ENCODE data around the gene MAN1A2.
A peak's percentile ranks its signal among the peaks of the same experiment; 100 is the strongest.

MAN1A2 gene

GRCh38 chr1:117570988-117571409 is 203.8 kb downstream of the MAN1A2 start:
- no peaks in the 10 kb centered on the region for H3K36me3 ChIP-seq (ENCODE audit: insufficient read depth, low read length)
- H3K4me2 ChIP-seq (ENCODE audit: insufficient read depth, low read length), result no peak overlapping the region
- no peaks in the 10 kb centered on the region for H4K20me1 ChIP-seq (ENCODE audit: insufficient read depth, low read length)
- H2AFZ ChIP-seq (ENCODE audit: low read depth, low read length), result no peak overlapping the region
- no peak for TF ChIP-seq CTCF (IDR thresholded peaks at IDR 0.05; ENCODE audit: borderline replicate concordance, extremely low read depth, low read length, poor library complexity, severe bottlenecking)
- no peak for TF ChIP-seq EZH2 (IDR thresholded peaks at IDR 0.05; ENCODE audit: borderline replicate concordance, low read depth, low read length, severe bottlenecking)
- no peaks in the 10 kb centered on the region for H3K27me3 ChIP-seq (ENCODE audit: insufficient read depth, low read length, poor library complexity)
- DNase-seq, result no peak
- no peaks in the 10 kb centered on the region for H3K9me3 ChIP-seq (ENCODE audit: insufficient read depth, low read length, severe bottlenecking)
- H3K9ac ChIP-seq (ENCODE audit: low read depth, low read length), result no peak overlapping the region
- H3K27ac ChIP-seq (ENCODE audit: low read length), result no peak overlapping the region
- no peaks in the 10 kb centered on the region for H3K79me2 ChIP-seq (ENCODE audit: insufficient read depth, low read length)
- H3K4me3 ChIP-seq (ENCODE audit: low read depth in 1 of 2, low read length in 2 of 2), result no peak overlapping the region
- ATAC-seq (ENCODE audit: insufficient read depth, low read depth), result no peak
- no peaks in the 10 kb centered on the region for H3K4me1 ChIP-seq (ENCODE audit: insufficient read depth, low read length)

GRCh38 chr1:117571496-117571895 is 204.2 kb downstream of the MAN1A2 start:
- Histone ChIP-seq H3K9ac (ENCODE audit: low read depth, low read length) (no peak overlapping the region), H3K4me3 (ENCODE audit: low read depth in 1 of 2, low read length in 2 of 2) (no peak overlapping the region), H3K79me2 (ENCODE audit: insufficient read depth, low read length) (no peaks in the 10 kb centered on the region), H3K36me3 (ENCODE audit: insufficient read depth, low read length) (no peaks in the 10 kb centered on the region), H3K4me1 (ENCODE audit: insufficient read depth, low read length) (no peaks in the 10 kb centered on the region), H2AFZ (ENCODE audit: low read depth, low read length) (no peak overlapping the region), H3K9me3 (ENCODE audit: insufficient read depth, low read length, severe bottlenecking) (no peaks in the 10 kb centered on the region), H3K27ac (ENCODE audit: low read length) (no peak overlapping the region), H3K4me2 (ENCODE audit: insufficient read depth, low read length) (no peak overlapping the region), H4K20me1 (ENCODE audit: insufficient read depth, low read length) (no peaks in the 10 kb centered on the region), H3K27me3 (ENCODE audit: insufficient read depth, low read length, poor library complexity) (no peaks in the 10 kb centered on the region)
- ATAC-seq (ENCODE audit: insufficient read depth, low read depth), result no peak
- TF ChIP-seq EZH2 (IDR thresholded peaks at IDR 0.05; ENCODE audit: borderline replicate concordance, low read depth, low read length, severe bottlenecking) (no peak), CTCF (IDR thresholded peaks at IDR 0.05; ENCODE audit: borderline replicate concordance, extremely low read depth, low read length, poor library complexity, severe bottlenecking) (no peak)
- DNase-seq, result no peak

- peak; percentile 76 for ATAC-seq (ENCODE audit: insufficient read depth, low read depth)
These were observed 205.3 kb downstream of the MAN1A2 start for GRCh38 chr1:117572546-117572945.

More at GRCh38 chr1:117572546-117572945, 205.3 kb downstream of the MAN1A2 start:
- Histone ChIP-seq H3K27ac (ENCODE audit: low read length) (no peak overlapping the region), H3K9me3 (ENCODE audit: insufficient read depth, low read length, severe bottlenecking) (no peaks in the 10 kb centered on the region), H3K36me3 (ENCODE audit: insufficient read depth, low read length) (no peaks in the 10 kb centered on the region), H2AFZ (ENCODE audit: low read depth, low read length) (no peak overlapping the region), H3K4me3 (ENCODE audit: low read depth in 1 of 2, low read length in 2 of 2) (no peak overlapping the region), H3K4me2 (ENCODE audit: insufficient read depth, low read length) (no peak overlapping the region), H4K20me1 (ENCODE audit: insufficient read depth, low read length) (no peaks in the 10 kb centered on the region), H3K9ac (ENCODE audit: low read depth, low read length) (no peak overlapping the region), H3K27me3 (ENCODE audit: insufficient read depth, low read length, poor library complexity) (no peaks in the 10 kb centered on the region), H3K79me2 (ENCODE audit: insufficient read depth, low read length) (no peaks in the 10 kb centered on the region), H3K4me1 (ENCODE audit: insufficient read depth, low read length) (no peaks in the 10 kb centered on the region)
- TF ChIP-seq CTCF (IDR thresholded peaks at IDR 0.05; ENCODE audit: borderline replicate concordance, extremely low read depth, low read length, poor library complexity, severe bottlenecking), result no peak
- no peak for TF ChIP-seq EZH2 (IDR thresholded peaks at IDR 0.05; ENCODE audit: borderline replicate concordance, low read depth, low read length, severe bottlenecking)
- DNase-seq, result peak; percentile 27

All from DND-41 (cell line).